ENCODE data around the gene CGB2. TPM values are rescaled to one million over a fixed set of nuclear protein-coding genes. Genes with fewer than 3 reads are reported as not detected.
"Not testable (repeated sequence)": the region's sequence is repeated elsewhere in the genome, so short reads cannot be mapped to it uniquely, and the experiment has no call there.

The CGB2 gene
- total and polyA plus RNA-seq, 2 donors (not counting 1 experiment from before 2014, with no cell fraction given) = not detected

DNA sequence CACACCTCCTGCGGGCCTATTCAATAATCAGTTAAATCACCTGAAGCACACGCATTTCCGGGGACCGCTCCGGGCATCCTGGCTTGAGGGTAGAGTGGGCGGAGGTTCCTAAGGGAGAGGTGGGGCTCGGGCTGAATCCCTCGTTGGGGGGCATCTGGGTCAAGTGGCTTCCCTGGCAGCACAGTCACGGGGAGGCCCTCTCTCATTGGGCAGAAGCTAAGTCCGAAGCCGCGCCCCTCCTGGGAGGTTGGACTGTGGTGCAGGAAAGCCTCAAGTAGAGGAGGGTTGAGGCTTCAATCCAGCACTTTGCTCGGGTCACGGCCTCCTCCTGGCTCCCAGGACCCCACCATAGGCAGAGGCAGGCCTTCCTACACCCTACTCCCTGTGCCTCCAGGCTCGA lies 11.9 kb downstream of the CGB2 start, which contains the start of gene CGB5:
Gene CGB5, plus strand, starts transcription at position 301 of the 400 bp plus-strand sequence. CDS start 362 bp downstream, outside the sequence.
- H3K79me2 ChIP-seq (ENCODE audit: control insufficient read depth, insufficient read depth, low read length); H3K4me2 ChIP-seq (replicated peaks; ENCODE audit: low read depth, low read length, poor library complexity, severe bottlenecking); H3K27ac Mint-ChIP-seq; H3K9me3 Mint-ChIP-seq (ENCODE audit: insufficient read depth); H4K20me1 ChIP-seq (ENCODE audit: control insufficient read depth, insufficient read depth, low read length, poor library complexity, severe bottlenecking); ATAC-seq (ENCODE audit: low read depth); H2AFZ ChIP-seq (ENCODE audit: insufficient read depth, low read depth, low read length, poor library complexity, severe bottlenecking); H3K27ac ChIP-seq (ENCODE audit: low read length in 2 of 2); H3K4me3 ChIP-seq (ENCODE audit: control extremely low read depth in 1 of 5, extremely low read depth in 1 of 5, insufficient read depth in 1 of 5, low read depth in 2 of 5, low read length in 4 of 5); DNase-seq; H3K36me3 ChIP-seq (replicated peaks in 1 of 2; ENCODE audit: control extremely low read depth in 1 of 2, control insufficient read depth in 1 of 2, extremely low read depth in 1 of 2, insufficient read depth in 2 of 2, low read length in 1 of 2); H3K9me3 ChIP-seq (ENCODE audit: control extremely low read depth in 1 of 3, control insufficient read depth in 2 of 3, insufficient read depth in 1 of 3, low read length in 2 of 3); H3K27me3 Mint-ChIP-seq; H3K4me1 ChIP-seq (ENCODE audit: control insufficient read depth in 2 of 2, insufficient read depth in 2 of 2, low read length in 2 of 2); CTCF ChIA-PET; intact Hi-C loops (cut with micrococcal nuclease); H3K4me3 Mint-ChIP-seq; POLR2A ChIA-PET; H3K27me3 ChIP-seq (replicated peaks in 1 of 4; ENCODE audit: control extremely low read depth in 1 of 4, control insufficient read depth in 3 of 4, insufficient read depth in 4 of 4, low read length in 3 of 4); H3K9ac ChIP-seq (ENCODE audit: low read length); H3K4me1 Mint-ChIP-seq: not testable (repeated sequence)
- WGBS (ENCODE audit: insufficient coverage) = 78% methylated on average over 7 of the region's 15 CpGs

DNA sequence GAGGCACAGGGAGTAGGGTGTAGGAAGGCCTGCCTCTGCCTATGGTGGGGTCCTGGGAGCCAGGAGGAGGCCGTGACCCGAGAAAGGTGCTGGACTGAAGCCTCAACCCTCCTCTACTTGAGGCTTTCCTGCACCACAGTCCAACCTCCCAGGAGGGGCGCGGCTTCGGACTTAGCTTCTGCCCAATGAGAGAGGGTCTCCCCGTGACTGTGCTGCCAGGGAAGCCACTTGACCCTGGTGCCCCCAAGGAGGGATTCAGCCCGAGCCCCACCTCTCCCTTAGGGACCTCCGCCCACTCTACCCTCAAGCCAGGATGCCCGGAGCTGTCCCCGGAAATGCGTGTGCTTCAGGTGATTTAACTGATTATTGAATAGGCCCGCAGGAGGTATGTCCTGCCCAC lies 17.3 kb downstream of the CGB2 start, which contains the start of gene CGB8:
Gene CGB8, minus strand, starts transcription at position 101 of the 400 bp plus-strand sequence. CDS start 372 bp downstream, outside the sequence.
- H3K79me2 ChIP-seq (ENCODE audit: control insufficient read depth, insufficient read depth, low read length); H3K27ac ChIP-seq (ENCODE audit: low read length in 2 of 2); DNase-seq; H3K36me3 ChIP-seq (replicated peaks in 1 of 2; ENCODE audit: control extremely low read depth in 1 of 2, control insufficient read depth in 1 of 2, extremely low read depth in 1 of 2, insufficient read depth in 2 of 2, low read length in 1 of 2); H3K9me3 Mint-ChIP-seq (ENCODE audit: insufficient read depth); H3K4me1 ChIP-seq (ENCODE audit: control insufficient read depth in 2 of 2, insufficient read depth in 2 of 2, low read length in 2 of 2); POLR2A ChIA-PET; H3K4me1 Mint-ChIP-seq; H2AFZ ChIP-seq (ENCODE audit: insufficient read depth, low read depth, low read length, poor library complexity, severe bottlenecking); H3K27me3 Mint-ChIP-seq; H3K4me3 Mint-ChIP-seq; CTCF ChIA-PET; ATAC-seq (ENCODE audit: low read depth); H3K4me2 ChIP-seq (replicated peaks; ENCODE audit: low read depth, low read length, poor library complexity, severe bottlenecking); intact Hi-C loops (cut with micrococcal nuclease); H4K20me1 ChIP-seq (ENCODE audit: control insufficient read depth, insufficient read depth, low read length, poor library complexity, severe bottlenecking); H3K27ac Mint-ChIP-seq; H3K9me3 ChIP-seq (ENCODE audit: control extremely low read depth in 1 of 3, control insufficient read depth in 2 of 3, insufficient read depth in 1 of 3, low read length in 2 of 3); H3K27me3 ChIP-seq (replicated peaks in 1 of 4; ENCODE audit: control extremely low read depth in 1 of 4, control insufficient read depth in 3 of 4, insufficient read depth in 4 of 4, low read length in 3 of 4); H3K9ac ChIP-seq (ENCODE audit: low read length); H3K4me3 ChIP-seq (ENCODE audit: control extremely low read depth in 1 of 5, extremely low read depth in 1 of 5, insufficient read depth in 1 of 5, low read depth in 2 of 5, low read length in 4 of 5): not testable (repeated sequence)
- WGBS (ENCODE audit: insufficient coverage) = 67% methylated on average over 5 of the region's 12 CpGs

DNA sequence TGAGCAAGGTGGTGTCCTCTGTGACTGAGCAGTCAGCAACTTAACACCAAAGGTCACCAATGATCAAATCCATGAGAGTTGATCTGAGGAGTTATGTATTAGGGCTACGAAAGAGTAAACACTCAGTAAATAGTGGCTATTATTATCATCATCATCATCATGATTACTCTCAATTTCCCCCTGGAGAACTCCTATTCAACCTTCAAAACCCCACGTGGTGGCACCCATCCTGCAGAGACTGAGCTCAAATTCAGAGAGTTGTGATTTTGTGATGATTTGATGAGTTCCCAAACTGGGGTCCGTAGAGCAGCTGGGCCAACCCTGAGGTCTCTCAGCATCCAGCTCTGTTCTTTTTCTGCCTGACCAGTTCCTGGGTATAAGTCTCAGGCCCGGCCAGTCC lies 18.1 kb downstream of the CGB2 start:
- CTCF ChIA-PET; H3K9me3 ChIP-seq (ENCODE audit: control extremely low read depth in 1 of 3, control insufficient read depth in 2 of 3, insufficient read depth in 1 of 3, low read length in 2 of 3); intact Hi-C loops (cut with micrococcal nuclease): not testable (repeated sequence)

DNA sequence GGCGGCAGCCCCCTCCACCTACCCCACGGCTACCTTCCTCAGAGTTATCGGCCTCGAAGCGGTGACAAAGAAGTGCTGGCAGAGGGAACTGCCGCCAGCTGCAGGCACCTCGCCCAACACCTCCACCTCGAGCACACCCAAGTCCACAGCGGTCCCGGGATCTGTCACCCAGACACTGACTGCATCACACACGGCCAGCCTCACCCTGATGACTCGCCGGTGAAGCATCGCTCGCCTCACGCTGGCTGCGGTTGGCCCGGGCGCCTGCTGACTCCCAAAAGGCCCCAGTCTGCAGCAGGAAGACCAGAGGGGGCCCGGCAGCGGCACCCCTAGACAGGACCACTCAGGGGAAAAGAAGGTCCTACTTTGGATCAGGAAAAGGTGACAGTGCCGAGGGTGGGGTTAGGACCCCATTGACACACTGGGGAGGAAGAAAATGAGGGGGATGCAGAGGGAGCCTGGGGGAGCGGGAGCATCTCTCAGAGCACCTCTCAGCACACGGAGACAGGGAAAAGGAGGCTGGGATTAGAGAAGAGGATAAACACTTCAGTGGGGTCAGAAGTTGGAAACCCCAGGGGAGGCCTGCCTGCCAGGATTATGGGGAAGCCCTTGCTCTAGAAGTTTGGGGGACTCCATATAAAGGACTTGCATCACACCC lies 18.8 kb downstream of the CGB2 start:
- H3K36me3 ChIP-seq (replicated peaks in 1 of 2; ENCODE audit: control extremely low read depth in 1 of 2, control insufficient read depth in 1 of 2, extremely low read depth in 1 of 2, insufficient read depth in 2 of 2, low read length in 1 of 2); POLR2A ChIA-PET; H3K9me3 ChIP-seq (ENCODE audit: control extremely low read depth in 1 of 3, control insufficient read depth in 2 of 3, insufficient read depth in 1 of 3, low read length in 2 of 3); H4K20me1 ChIP-seq (ENCODE audit: control insufficient read depth, insufficient read depth, low read length, poor library complexity, severe bottlenecking); H3K4me1 ChIP-seq (ENCODE audit: control insufficient read depth in 2 of 2, insufficient read depth in 2 of 2, low read length in 2 of 2); H3K4me3 ChIP-seq (ENCODE audit: control extremely low read depth in 1 of 5, extremely low read depth in 1 of 5, insufficient read depth in 1 of 5, low read depth in 2 of 5, low read length in 4 of 5); H3K4me2 ChIP-seq (replicated peaks; ENCODE audit: low read depth, low read length, poor library complexity, severe bottlenecking); H3K27me3 Mint-ChIP-seq; H2AFZ ChIP-seq (ENCODE audit: insufficient read depth, low read depth, low read length, poor library complexity, severe bottlenecking); H3K4me1 Mint-ChIP-seq; H3K27me3 ChIP-seq (replicated peaks in 1 of 4; ENCODE audit: control extremely low read depth in 1 of 4, control insufficient read depth in 3 of 4, insufficient read depth in 4 of 4, low read length in 3 of 4); H3K27ac ChIP-seq (ENCODE audit: low read length in 2 of 2); CTCF ChIA-PET; H3K9me3 Mint-ChIP-seq (ENCODE audit: insufficient read depth); H3K79me2 ChIP-seq (ENCODE audit: control insufficient read depth, insufficient read depth, low read length); H3K9ac ChIP-seq (ENCODE audit: low read length); DNase-seq; H3K27ac Mint-ChIP-seq; intact Hi-C loops (cut with micrococcal nuclease); ATAC-seq (ENCODE audit: low read depth); H3K4me3 Mint-ChIP-seq: not testable (repeated sequence)
- WGBS (ENCODE audit: insufficient coverage) = 90% methylated on average over 22 of the region's 24 CpGs

More for the DNA sequence above, 18.1 kb downstream of the CGB2 start:
- H3K27me3 ChIP-seq (replicated peaks in 1 of 4; ENCODE audit: control extremely low read depth in 1 of 4, control insufficient read depth in 3 of 4, insufficient read depth in 4 of 4, low read length in 3 of 4); ATAC-seq (ENCODE audit: low read depth); H4K20me1 ChIP-seq (ENCODE audit: control insufficient read depth, insufficient read depth, low read length, poor library complexity, severe bottlenecking); H3K36me3 ChIP-seq (replicated peaks in 1 of 2; ENCODE audit: control extremely low read depth in 1 of 2, control insufficient read depth in 1 of 2, extremely low read depth in 1 of 2, insufficient read depth in 2 of 2, low read length in 1 of 2); H3K9me3 Mint-ChIP-seq (ENCODE audit: insufficient read depth); H3K4me2 ChIP-seq (replicated peaks; ENCODE audit: low read depth, low read length, poor library complexity, severe bottlenecking); H3K27ac Mint-ChIP-seq; H3K27ac ChIP-seq (ENCODE audit: low read length in 2 of 2); DNase-seq; H3K4me1 ChIP-seq (ENCODE audit: control insufficient read depth in 2 of 2, insufficient read depth in 2 of 2, low read length in 2 of 2); H3K4me3 Mint-ChIP-seq; H3K79me2 ChIP-seq (ENCODE audit: control insufficient read depth, insufficient read depth, low read length); H3K4me3 ChIP-seq (ENCODE audit: control extremely low read depth in 1 of 5, extremely low read depth in 1 of 5, insufficient read depth in 1 of 5, low read depth in 2 of 5, low read length in 4 of 5); H2AFZ ChIP-seq (ENCODE audit: insufficient read depth, low read depth, low read length, poor library complexity, severe bottlenecking); H3K27me3 Mint-ChIP-seq; POLR2A ChIA-PET; H3K9ac ChIP-seq (ENCODE audit: low read length); H3K4me1 Mint-ChIP-seq: not testable (repeated sequence)
- no CpG with 5 or more reads among the region's 4 CpGs for WGBS (ENCODE audit: insufficient coverage)

Data from B cell (primary cell).